HG02938 (cell line): ENCODE results near the gene CAB39.
"Not testable (repeated sequence)": the region's sequence is repeated elsewhere in the genome, so short reads cannot be mapped to it uniquely, and the experiment has no call there.

Experiments used
- ATAC-seq: cut with Tn5 transposase; IDR thresholded peaks from one replicate; pipeline ENCODE4 v1.9.1; 2021; ENCODE audit warnings: mild to moderate bottlenecking, moderate library complexity; ENCODE audit not compliant: unreplicated experiment

CAB39 gene

GRCh38 chr2:230713331-230714135 is 891 bp downstream of the CAB39 start:
- ATAC-seq: peak; percentile 30

GRCh38 chr2:230714136-230714480 is 1.5 kb downstream of the CAB39 start:
- ATAC-seq: no peak

- ATAC-seq: no peak
Observed at GRCh38 chr2:230715201-230715600, 2.6 kb downstream of the CAB39 start.

GRCh38 chr2:230716588-230716987 is 3.9 kb downstream of the CAB39 start:
- ATAC-seq: no peak

GRCh38 chr2:230717600-230717999 is 5.0 kb downstream of the CAB39 start:
- no peak for ATAC-seq

- ATAC-seq: no peak
Observed at GRCh38 chr2:230719340-230719739, 6.7 kb downstream of the CAB39 start.

- no peak for ATAC-seq
Observed at GRCh38 chr2:230721712-230722111, 9.1 kb downstream of the CAB39 start.

GRCh38 chr2:230722207-230722885 is 9.7 kb downstream of the CAB39 start:
- ATAC-seq: no peak

GRCh38 chr2:230723363-230723762 is 10.7 kb downstream of the CAB39 start:
- ATAC-seq: no peak

- not testable (repeated sequence) for ATAC-seq
Observed at GRCh38 chr2:230724957-230725356, 12.3 kb downstream of the CAB39 start.

GRCh38 chr2:230731512-230731911 is 18.9 kb downstream of the CAB39 start:
- ATAC-seq: no peak

- no peak for ATAC-seq
Observed at GRCh38 chr2:230732914-230733401, 20.3 kb downstream of the CAB39 start.

- no peak for ATAC-seq
Observed at GRCh38 chr2:230734247-230735175, 21.9 kb downstream of the CAB39 start.

- ATAC-seq: no peak
Observed at GRCh38 chr2:230735884-230736283, 23.2 kb downstream of the CAB39 start.

GRCh38 chr2:230737300-230737699 is 24.7 kb downstream of the CAB39 start:
- no peak for ATAC-seq

GRCh38 chr2:230737791-230738226 is 25.2 kb downstream of the CAB39 start:
- no peak for ATAC-seq

GRCh38 chr2:230738391-230738811 is 25.8 kb downstream of the CAB39 start:
- ATAC-seq: no peak

GRCh38 chr2:230738924-230739323 is 26.3 kb downstream of the CAB39 start:
- ATAC-seq: no peak

- no peak for ATAC-seq
Observed at GRCh38 chr2:230739961-230740360, 27.3 kb downstream of the CAB39 start.

- no peak for ATAC-seq
Observed at GRCh38 chr2:230742781-230743180, 30.1 kb downstream of the CAB39 start.

GRCh38 chr2:230746213-230746612 is 33.6 kb downstream of the CAB39 start:
- no peak for ATAC-seq
